NCI-H2171 (cell line): ENCODE data around the gene APOH.

Source experiments
- DNase-seq: peaks from one replicate; lab custom pipeline; 2025; lab: John Stamatoyannopoulos, UW

The APOH gene

GRCh38 chr17:66191593-66192377 is 37.4 kb downstream of the APOH start, which contains the start of gene CEP112:
Gene CEP112 (minus strand): TSS chr17:66192133.
- peak; percentile 95 for DNase-seq

GRCh38 chr17:66190738-66191592 is 38.2 kb downstream of the APOH start:
- no peak for DNase-seq

GRCh38 chr17:66187718-66188117 is 41.5 kb downstream of the APOH start:
- DNase-seq = no peak

GRCh38 chr17:66185862-66186261 is 43.4 kb downstream of the APOH start:
- DNase-seq = no peak

GRCh38 chr17:66184392-66184791 is 44.8 kb downstream of the APOH start:
- no peak for DNase-seq

- no peak for DNase-seq
Measured at GRCh38 chr17:66183529-66183928, 45.7 kb downstream of the APOH start.

GRCh38 chr17:66178642-66179041 is 50.6 kb downstream of the APOH start:
- DNase-seq = no peak

- no peak for DNase-seq
Measured at GRCh38 chr17:66177048-66177447, 52.2 kb downstream of the APOH start.

- no peak for DNase-seq
Measured at GRCh38 chr17:66175892-66176291, 53.3 kb downstream of the APOH start.

GRCh38 chr17:66172691-66173223 is 56.5 kb downstream of the APOH start:
- DNase-seq = no peak

- DNase-seq = no peak
Measured at GRCh38 chr17:66172144-66172543, 57.1 kb downstream of the APOH start.

- DNase-seq = no peak
Measured at GRCh38 chr17:66171692-66172091, 57.5 kb downstream of the APOH start.

GRCh38 chr17:66171172-66171571 is 58.0 kb downstream of the APOH start:
- DNase-seq = no peak

- DNase-seq = no peak
Measured at GRCh38 chr17:66169839-66170238, 59.4 kb downstream of the APOH start.

- DNase-seq = no peak
Measured at GRCh38 chr17:66167189-66167815, 61.9 kb downstream of the APOH start.

GRCh38 chr17:66165537-66166123 is 63.6 kb downstream of the APOH start:
- peak; percentile 14 for DNase-seq
